ENCODE measurements around the gene PILRA.

The PILRA gene

GRCh38 chr7:100426516-100426915 is 53.2 kb downstream of the PILRA start:
- no peak for DNase-seq (ENCODE audit: extremely low read depth, low read depth)
- no peak for TF ChIP-seq CTCF (IDR thresholded peaks at IDR 0.05; ENCODE audit: low read depth, low read length)

- no peak for DNase-seq (ENCODE audit: extremely low read depth, low read depth)
- no peak for TF ChIP-seq CTCF (IDR thresholded peaks at IDR 0.05; ENCODE audit: low read depth, low read length)
Measured at GRCh38 chr7:100427762-100428198, 54.5 kb downstream of the PILRA start.

GRCh38 chr7:100428199-100428966 is 55.1 kb downstream of the PILRA start, which contains the start of gene ZCWPW1:
TSS of gene ZCWPW1 (minus strand) at chr7:100428703. CDS start at chr7:100420649, 8,054 bp downstream.
- TF ChIP-seq CTCF (IDR thresholded peaks at IDR 0.05; ENCODE audit: low read depth, low read length) = no peak

GRCh38 chr7:100428967-100429636 is 55.8 kb downstream of the PILRA start:
- peak; percentile 100 for DNase-seq (ENCODE audit: extremely low read depth, low read depth)
- TF ChIP-seq CTCF (IDR thresholded peaks at IDR 0.05; ENCODE audit: low read depth, low read length) = no peak

More at GRCh38 chr7:100428199-100428966, 55.1 kb downstream of the PILRA start, which contains the start of gene ZCWPW1:
- peak; percentile 94 for DNase-seq (ENCODE audit: extremely low read depth, low read depth)

GRCh38 chr7:100429637-100430492 is 56.6 kb downstream of the PILRA start, which contains the start of gene MEPCE:
TSS of gene MEPCE (plus strand) at chr7:100429831. CDS start at chr7:100430019, 188 bp downstream.
- peak; percentile 95 for DNase-seq (ENCODE audit: extremely low read depth, low read depth)
- TF ChIP-seq CTCF (IDR thresholded peaks at IDR 0.05; ENCODE audit: low read depth, low read length) = no peak

- DNase-seq (ENCODE audit: extremely low read depth, low read depth) = no peak
- no peak for TF ChIP-seq CTCF (IDR thresholded peaks at IDR 0.05; ENCODE audit: low read depth, low read length)
Measured at GRCh38 chr7:100430493-100431285, 57.4 kb downstream of the PILRA start.
